Stimulated activated CD4-positive, alpha-beta T cell treated with anti-CD3 and anti-CD28 coated beads, Interleukin-1b, Interleukin-23, amount 100 ng/mL, for 4 hours (primary cell): Measurements from ENCODE around the gene KCNA10.

Experiments used
- DNase-seq, 2 donors: peaks; one replicate each; pipeline ENCODE4 v3.0.0-alpha.2; 2020; ENCODE audit warnings: low read depth in 2 of 2

Gene KCNA10

GRCh38 chr1:110477967-110478640, 40.9 kb downstream of the KCNA10 start:
- DNase-seq, result no peak

- DNase-seq, result no peak
These were observed 41.5 kb downstream of the KCNA10 start for GRCh38 chr1:110477445-110477957.

GRCh38 chr1:110477041-110477440, 41.9 kb downstream of the KCNA10 start:
- DNase-seq, result no peak

- no peak for DNase-seq
These were observed 42.8 kb downstream of the KCNA10 start for GRCh38 chr1:110476028-110476765.

GRCh38 chr1:110475362-110476027, 43.5 kb downstream of the KCNA10 start:
- no peak for DNase-seq

GRCh38 chr1:110474444-110474843, 44.5 kb downstream of the KCNA10 start:
- DNase-seq, result no peak

- DNase-seq, result no peak
These were observed 46.4 kb downstream of the KCNA10 start for GRCh38 chr1:110472546-110472945.

GRCh38 chr1:110471131-110471530, 47.8 kb downstream of the KCNA10 start:
- no peak for DNase-seq
